Measurements from ENCODE around the gene ATP4B. TPM values are rescaled to one million over a fixed set of nuclear protein-coding genes. Genes with fewer than 3 reads are reported as not detected.
A peak's percentile ranks its signal among the peaks of the same experiment; 100 is the strongest.

The ATP4B gene
- total and polyA plus RNA-seq, 12 donors, result 0.01 TPM; not detected in 11

DNA sequence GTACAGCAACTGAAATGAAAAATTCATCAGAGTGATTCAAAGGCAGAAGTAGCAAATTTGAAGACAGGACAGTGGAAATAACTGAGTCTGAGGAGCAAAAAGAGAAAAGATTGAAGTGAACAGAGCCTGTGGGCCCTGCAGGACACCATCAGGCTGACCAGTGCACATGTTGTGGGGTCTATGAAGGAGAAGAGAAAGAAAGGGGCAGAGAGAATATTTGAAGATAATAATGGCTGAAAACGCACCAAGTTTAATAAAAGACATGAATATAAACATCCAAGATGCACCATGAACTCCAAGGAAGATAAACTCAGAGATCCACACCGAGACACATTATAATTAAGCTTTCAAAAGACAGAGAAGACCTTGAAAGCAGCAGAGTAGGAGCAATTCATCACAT is 15.4 kb downstream of the ATP4B start:
- peaks cover 0 to 18% (median 8%) of the 10 kb centered on the region in 9 donors for H3K4me1 ChIP-seq
- TF ChIP-seq, protein P1, sequence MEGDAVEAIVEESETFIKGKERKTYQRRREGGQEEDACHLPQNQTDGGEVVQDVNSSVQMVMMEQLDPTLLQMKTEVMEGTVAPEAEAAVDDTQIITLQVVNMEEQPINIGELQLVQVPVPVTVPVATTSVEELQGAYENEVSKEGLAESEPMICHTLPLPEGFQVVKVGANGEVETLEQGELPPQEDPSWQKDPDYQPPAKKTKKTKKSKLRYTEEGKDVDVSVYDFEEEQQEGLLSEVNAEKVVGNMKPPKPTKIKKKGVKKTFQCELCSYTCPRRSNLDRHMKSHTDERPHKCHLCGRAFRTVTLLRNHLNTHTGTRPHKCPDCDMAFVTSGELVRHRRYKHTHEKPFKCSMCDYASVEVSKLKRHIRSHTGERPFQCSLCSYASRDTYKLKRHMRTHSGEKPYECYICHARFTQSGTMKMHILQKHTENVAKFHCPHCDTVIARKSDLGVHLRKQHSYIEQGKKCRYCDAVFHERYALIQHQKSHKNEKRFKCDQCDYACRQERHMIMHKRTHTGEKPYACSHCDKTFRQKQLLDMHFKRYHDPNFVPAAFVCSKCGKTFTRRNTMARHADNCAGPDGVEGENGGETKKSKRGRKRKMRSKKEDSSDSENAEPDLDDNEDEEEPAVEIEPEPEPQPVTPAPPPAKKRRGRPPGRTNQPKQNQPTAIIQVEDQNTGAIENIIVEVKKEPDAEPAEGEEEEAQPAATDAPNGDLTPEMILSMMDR (IDR thresholded peaks at IDR 0.05), result no peak
- H3K27ac ChIP-seq, result no peak overlapping the region
- WGBS, 2 donors, result 97 to 100% methylated on average over 2 of the region's 2 CpGs
- no peaks in the 10 kb centered on the region for H3K27me3 ChIP-seq
- no peaks in the 10 kb centered on the region for H3K9me3 ChIP-seq
- H3K36me3 ChIP-seq, result peaks cover 0 to 44% (median 6%) of the 10 kb centered on the region in 9 donors
- intact Hi-C loops (cut with DNase I), result no loop called here
- ATAC-seq (no peak), DNase-seq (no peak)
- H3K4me3 ChIP-seq, result no peak overlapping the region

DNA sequence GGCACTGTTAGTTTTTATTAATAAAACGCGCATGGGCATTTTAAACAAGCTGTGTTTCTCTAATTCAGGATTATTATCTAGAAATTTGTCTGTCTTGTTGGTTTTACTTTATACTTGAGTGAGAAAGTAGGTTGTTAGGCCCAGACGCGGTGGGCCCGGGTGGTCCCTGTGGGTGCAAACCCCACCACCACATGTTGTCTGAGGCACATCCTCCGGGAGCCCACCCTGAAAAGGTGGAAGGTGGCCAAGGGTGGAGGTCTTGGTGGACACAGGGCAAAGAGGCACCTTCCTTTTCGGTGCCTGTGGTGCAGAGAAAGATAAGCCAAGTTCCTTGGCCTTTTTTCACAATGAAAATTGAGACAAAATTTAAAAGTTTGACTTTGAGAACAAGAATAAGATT is 16.6 kb downstream of the ATP4B start:
- intact Hi-C loops (cut with DNase I), result no loop called here
- no peak overlapping the region for H3K27ac ChIP-seq
- peaks cover 0 to 55% (median 14%) of the 10 kb centered on the region in 9 donors for H3K36me3 ChIP-seq
- DNase-seq (no peak), ATAC-seq (no peak)
- WGBS, 2 donors, result 88 to 98% methylated on average over 7 of the region's 7 CpGs
- H3K4me3 ChIP-seq, result no peak overlapping the region
- peaks cover 0 to 7% (median 0%) of the 10 kb centered on the region in 9 donors for H3K4me1 ChIP-seq
- TF ChIP-seq, protein P1 (IDR thresholded peaks at IDR 0.05), result no peak
- no peaks in the 10 kb centered on the region for H3K27me3 ChIP-seq
- H3K9me3 ChIP-seq, result no peaks in the 10 kb centered on the region

DNA sequence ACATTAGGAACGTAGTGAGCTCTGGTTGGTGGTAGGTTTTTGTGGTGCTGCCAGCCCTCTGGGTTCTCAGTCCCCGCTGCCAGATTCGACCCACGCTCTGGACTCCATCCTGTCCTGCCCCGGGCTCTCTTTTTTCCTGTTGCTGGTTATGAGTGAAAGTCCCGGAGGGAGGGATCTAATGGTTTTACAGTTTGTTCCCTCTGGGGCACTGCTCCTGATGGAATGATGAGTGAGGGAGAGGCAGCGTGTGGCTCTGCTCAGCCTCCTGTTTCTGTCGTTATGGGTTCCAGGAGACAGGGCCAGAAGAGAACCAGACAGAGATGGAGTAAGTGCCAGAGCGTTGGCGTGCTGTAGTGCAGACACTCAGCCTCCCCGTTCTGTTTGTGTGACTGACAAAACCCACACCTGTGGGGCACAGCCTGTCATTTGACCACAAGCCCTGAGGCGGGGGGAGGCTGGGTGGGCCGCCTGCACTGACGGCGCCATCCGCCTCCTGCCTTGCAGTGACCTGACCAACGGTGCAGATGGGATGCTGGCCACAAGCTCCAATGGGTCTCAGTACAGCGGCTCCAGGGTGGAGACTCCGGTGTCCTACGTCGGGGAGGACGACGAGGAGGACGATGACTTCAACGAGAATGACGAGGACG is 18.3 kb downstream of the ATP4B start:
- Histone ChIP-seq H3K27ac (peak overlapping the region in 1 of 10 donors; percentile 10), H3K27me3 (no peaks in the 10 kb centered on the region), H3K4me1 (peaks cover 0 to 5% (median 0%) of the 10 kb centered on the region in 9 donors), H3K36me3 (peaks cover 0 to 72% (median 28%) of the 10 kb centered on the region in 9 donors), H3K9me3 (no peaks in the 10 kb centered on the region), H3K4me3 (no peak overlapping the region)
- ATAC-seq, result peak; percentile 58 to 96 (median 90)
- intact Hi-C loops (cut with DNase I), result no loop called here
- DNase-seq, result peak in 1 of 2 donors; percentile 52
- TF ChIP-seq, protein P1 (IDR thresholded peaks at IDR 0.05), result no peak
- WGBS, 2 donors, result 63 to 70% methylated on average over 27 of the region's 27 CpGs

- TF ChIP-seq, protein P1 (IDR thresholded peaks at IDR 0.05), result no peak
- ATAC-seq (no peak), DNase-seq (no peak)
- Histone ChIP-seq H3K27ac (no peak overlapping the region), H3K36me3 (peaks cover 0 to 81% (median 28%) of the 10 kb centered on the region in 9 donors), H3K9me3 (no peaks in the 10 kb centered on the region), H3K27me3 (no peaks in the 10 kb centered on the region), H3K4me1 (peaks cover 0 to 5% (median 0%) of the 10 kb centered on the region in 9 donors), H3K4me3 (no peak overlapping the region)
- 87 to 91% methylated on average over 8 of the region's 8 CpGs for WGBS, 2 donors
- intact Hi-C loops (cut with DNase I), result no loop called here
These were observed 19.2 kb downstream of the ATP4B start for GRCh38 chr13:113638806-113639205.

Measured in heart right ventricle (tissue), 16 donors.